ENCODE measurements around the gene CACNA1F. TPM values are rescaled to one million over a fixed set of nuclear protein-coding genes. Genes with fewer than 3 reads are reported as not detected.
A peak's percentile ranks its signal among the peaks of the same experiment; 100 is the strongest.

Gene CACNA1F
- total RNA-seq, 1 experiment from 2014 or later: not detected

DNA sequence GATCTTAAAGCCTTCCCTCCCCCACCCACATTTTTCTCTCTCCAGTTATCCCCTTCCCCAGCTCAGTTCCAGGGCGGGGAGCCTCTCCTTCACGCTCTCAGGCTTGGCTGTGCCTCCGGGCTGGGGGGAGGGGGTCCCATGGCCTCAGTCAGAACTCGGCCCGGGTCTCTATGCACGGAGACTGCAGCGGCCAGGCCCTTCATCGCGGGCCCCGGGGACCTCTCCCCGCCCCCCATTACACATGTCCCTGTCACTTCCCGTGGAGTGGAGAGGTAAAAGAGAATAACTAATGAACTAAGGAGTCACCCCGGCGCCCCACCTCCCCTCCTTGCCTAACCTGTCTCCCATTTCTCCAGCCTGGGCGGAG lies 46.1 kb downstream of the CACNA1F start:
- H3K36me3 ChIP-seq (ENCODE audit: insufficient read depth, low read length, poor library complexity, severe bottlenecking): no peaks in the 10 kb centered on the region
- BruUV-seq (replicated peaks): no TSS peak
- no peak for DNase-seq (ENCODE audit: low spot score)
- intact Hi-C loops (cut with micrococcal nuclease; ENCODE audit: unreplicated experiment): no loop called here
- H3K27me3 ChIP-seq (replicated peaks; ENCODE audit: insufficient read depth, low read depth, low read length, poor library complexity): no peaks in the 10 kb centered on the region
- no peaks in the 10 kb centered on the region for H3K9me3 ChIP-seq (ENCODE audit: low read depth, low read length, poor library complexity, severe bottlenecking)
- H3K27ac ChIP-seq (ENCODE audit: low read depth, low read length, poor library complexity, severe bottlenecking): no peak overlapping the region
- ChIA-PET POLR2A (ENCODE audit: low non-redundant PET) (no interaction called here), CTCF (no interaction called here)
- TF ChIP-seq, protein P1, sequence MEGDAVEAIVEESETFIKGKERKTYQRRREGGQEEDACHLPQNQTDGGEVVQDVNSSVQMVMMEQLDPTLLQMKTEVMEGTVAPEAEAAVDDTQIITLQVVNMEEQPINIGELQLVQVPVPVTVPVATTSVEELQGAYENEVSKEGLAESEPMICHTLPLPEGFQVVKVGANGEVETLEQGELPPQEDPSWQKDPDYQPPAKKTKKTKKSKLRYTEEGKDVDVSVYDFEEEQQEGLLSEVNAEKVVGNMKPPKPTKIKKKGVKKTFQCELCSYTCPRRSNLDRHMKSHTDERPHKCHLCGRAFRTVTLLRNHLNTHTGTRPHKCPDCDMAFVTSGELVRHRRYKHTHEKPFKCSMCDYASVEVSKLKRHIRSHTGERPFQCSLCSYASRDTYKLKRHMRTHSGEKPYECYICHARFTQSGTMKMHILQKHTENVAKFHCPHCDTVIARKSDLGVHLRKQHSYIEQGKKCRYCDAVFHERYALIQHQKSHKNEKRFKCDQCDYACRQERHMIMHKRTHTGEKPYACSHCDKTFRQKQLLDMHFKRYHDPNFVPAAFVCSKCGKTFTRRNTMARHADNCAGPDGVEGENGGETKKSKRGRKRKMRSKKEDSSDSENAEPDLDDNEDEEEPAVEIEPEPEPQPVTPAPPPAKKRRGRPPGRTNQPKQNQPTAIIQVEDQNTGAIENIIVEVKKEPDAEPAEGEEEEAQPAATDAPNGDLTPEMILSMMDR (conservative IDR thresholded peaks at IDR 0.05; ENCODE audit: low read depth, low read length): no peak
- TF ChIP-seq EZH2 (IDR thresholded peaks at IDR 0.05; ENCODE audit: borderline replicate concordance, low read depth, low read length, poor library complexity, severe bottlenecking): no peak
- H3K4me3 ChIP-seq (ENCODE audit: low read depth, low read length, poor library complexity, severe bottlenecking): no peak overlapping the region
- peaks cover 6% of the 10 kb centered on the region for H3K4me1 ChIP-seq (ENCODE audit: insufficient read depth, low read length, poor library complexity, severe bottlenecking)

DNA sequence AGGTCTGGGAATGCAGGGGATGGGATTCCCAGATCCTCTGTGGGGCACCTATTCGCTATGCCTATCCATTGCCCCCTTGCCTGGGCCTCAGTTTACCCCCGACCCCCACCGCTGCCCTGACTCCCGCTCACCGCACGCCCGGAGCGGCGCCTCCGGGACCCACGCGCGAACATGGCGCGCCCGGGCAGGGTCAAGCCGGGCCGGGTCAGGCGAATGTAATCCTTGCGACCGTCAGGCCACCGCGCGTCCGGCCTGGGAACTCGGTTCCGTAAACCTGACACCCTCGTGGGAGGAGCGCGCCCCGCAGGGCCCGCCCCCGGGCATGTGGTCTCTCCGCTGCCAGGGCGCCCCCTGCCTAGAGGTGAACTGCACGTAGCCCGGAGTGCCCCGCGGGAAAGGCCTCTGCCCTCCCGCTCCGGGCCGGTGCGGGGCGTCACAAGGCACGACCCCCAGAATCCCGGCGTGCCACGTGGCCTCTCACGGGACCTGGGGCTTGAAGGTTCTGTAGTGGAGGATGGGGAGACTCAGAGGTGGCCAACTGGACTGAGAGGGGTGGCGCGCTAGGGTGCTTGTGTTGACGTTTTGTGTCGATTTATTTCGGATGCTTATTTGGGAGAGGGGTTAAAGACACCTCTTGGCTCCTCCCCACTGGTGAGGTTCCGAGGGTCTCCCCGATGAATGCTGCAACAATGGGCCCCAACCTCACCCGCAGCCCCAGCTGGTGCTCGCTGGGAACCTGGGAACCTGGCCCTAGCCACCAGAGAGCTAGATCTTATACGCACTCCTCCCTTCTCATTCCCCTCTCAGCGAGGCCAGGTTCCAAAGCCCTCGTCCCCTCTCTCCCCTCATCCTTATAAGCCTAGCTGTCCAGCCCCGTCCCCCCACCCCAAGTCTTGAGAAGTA lies 46.8 kb downstream of the CACNA1F start, which contains the start of gene PRICKLE3:
TSS of gene PRICKLE3 (minus strand) at position 249 of the 903 bp plus-strand sequence. CDS start at position 173, 76 bp downstream.
- Histone ChIP-seq H3K4me3 (ENCODE audit: low read depth, low read length, poor library complexity, severe bottlenecking) (peak within 1 kb of the TSS; percentile 47), H3K4me1 (ENCODE audit: insufficient read depth, low read length, poor library complexity, severe bottlenecking) (peaks cover 6% of the 10 kb centered on the region), H3K9me3 (ENCODE audit: low read depth, low read length, poor library complexity, severe bottlenecking) (no peaks in the 10 kb centered on the region), H3K27ac (ENCODE audit: low read depth, low read length, poor library complexity, severe bottlenecking) (peak within 1 kb of the TSS; percentile 42), H3K27me3 (replicated peaks; ENCODE audit: insufficient read depth, low read depth, low read length, poor library complexity) (no peaks in the 10 kb centered on the region), H3K36me3 (ENCODE audit: insufficient read depth, low read length, poor library complexity, severe bottlenecking) (no peaks in the 10 kb centered on the region)
- BruUV-seq (replicated peaks): no TSS peak
- peak; percentile 49 for DNase-seq (ENCODE audit: low spot score)
- TF ChIP-seq, protein P1 (conservative IDR thresholded peaks at IDR 0.05; ENCODE audit: low read depth, low read length): peak; percentile 47; the same call in 1 of the 2 replicates
- TF ChIP-seq EZH2 (IDR thresholded peaks at IDR 0.05; ENCODE audit: borderline replicate concordance, low read depth, low read length, poor library complexity, severe bottlenecking): no peak
- CTCF ChIA-PET: no interaction called here
- POLR2A ChIA-PET (ENCODE audit: low non-redundant PET): no interaction called here
- intact Hi-C loops (cut with micrococcal nuclease; ENCODE audit: unreplicated experiment): no loop called here

DNA sequence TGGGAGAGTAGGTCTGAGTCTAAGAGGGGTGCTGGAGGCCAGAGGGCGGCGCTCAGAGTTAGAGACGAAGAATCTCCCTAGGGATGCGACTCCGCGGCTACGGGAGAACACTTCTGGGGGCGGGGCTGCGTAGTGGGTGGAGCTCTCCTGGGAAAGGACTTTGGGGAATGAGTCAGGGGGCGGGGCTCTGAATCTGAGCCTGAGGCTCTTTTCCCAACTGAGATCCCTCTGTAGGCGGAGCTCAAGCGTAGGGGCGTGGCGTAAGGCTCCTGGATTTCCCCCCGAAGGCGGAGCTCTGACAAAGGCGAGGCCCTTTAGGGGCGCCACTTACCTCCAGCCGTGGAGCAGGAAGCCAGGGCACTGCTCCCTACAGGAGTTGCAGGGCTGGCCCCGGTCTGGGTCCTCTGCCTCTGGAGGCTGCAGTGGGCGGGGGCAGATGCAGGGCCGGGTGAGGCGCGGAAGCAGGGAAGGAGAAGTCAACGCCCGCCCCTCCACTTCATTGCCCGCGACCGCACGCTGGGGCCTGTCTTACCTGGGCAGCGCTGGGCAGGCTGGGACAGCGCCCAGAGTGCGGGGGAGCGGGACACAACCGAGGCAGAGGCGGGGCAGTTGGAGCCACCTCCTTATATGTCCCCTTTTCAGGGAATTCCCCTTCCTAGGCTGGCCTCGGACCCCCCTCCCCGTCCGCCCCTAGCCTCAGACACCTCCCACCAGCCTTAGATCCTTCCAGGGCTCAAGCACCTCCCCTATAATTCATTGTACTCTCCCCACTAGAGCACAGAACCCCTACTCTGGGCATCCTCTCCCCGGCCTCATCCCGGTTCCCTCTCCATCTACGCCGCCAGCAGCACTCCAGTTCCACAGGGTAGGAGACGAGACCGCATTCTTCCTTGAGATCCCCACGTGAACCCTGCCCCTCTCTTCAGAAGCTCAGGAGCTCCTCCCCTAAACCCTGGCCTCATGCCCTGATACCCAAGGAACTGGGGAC lies 48.6 kb downstream of the CACNA1F start:
- H3K9me3 ChIP-seq (ENCODE audit: low read depth, low read length, poor library complexity, severe bottlenecking): no peaks in the 10 kb centered on the region
- TF ChIP-seq EZH2 (IDR thresholded peaks at IDR 0.05; ENCODE audit: borderline replicate concordance, low read depth, low read length, poor library complexity, severe bottlenecking): no peak
- TF ChIP-seq, protein P1 (conservative IDR thresholded peaks at IDR 0.05; ENCODE audit: low read depth, low read length): peak; percentile 32; the same call in 1 of the 2 replicates
- H3K4me3 ChIP-seq (ENCODE audit: low read depth, low read length, poor library complexity, severe bottlenecking): peak overlapping the region; percentile 47
- peak; percentile 95 for DNase-seq (ENCODE audit: low spot score)
- no peaks in the 10 kb centered on the region for H3K36me3 ChIP-seq (ENCODE audit: insufficient read depth, low read length, poor library complexity, severe bottlenecking)
- CTCF ChIA-PET: interaction anchor here (0.8 kb wide), 2 partner anchors 8 to 29 kb away, joined by 4 read pairs; no protein-coding TSS in a partner anchor
- intact Hi-C loops (cut with micrococcal nuclease; ENCODE audit: unreplicated experiment): no loop called here
- no TSS peak for BruUV-seq (replicated peaks)
- POLR2A ChIA-PET (ENCODE audit: low non-redundant PET): no interaction called here
- peak overlapping the region; percentile 72 for H3K27ac ChIP-seq (ENCODE audit: low read depth, low read length, poor library complexity, severe bottlenecking)
- peaks cover 6% of the 10 kb centered on the region for H3K4me1 ChIP-seq (ENCODE audit: insufficient read depth, low read length, poor library complexity, severe bottlenecking)
- H3K27me3 ChIP-seq (replicated peaks; ENCODE audit: insufficient read depth, low read depth, low read length, poor library complexity): no peaks in the 10 kb centered on the region

All from A673 (cell line).